K562 (cell line): ENCODE data around the gene ZFP62. TPM values are rescaled to one million over a fixed set of nuclear protein-coding genes. Genes with fewer than 3 reads are reported as not detected.

Experiments
- ATF1 ChIP-seq, 2 experiments: fragments of 450-650 bp in 1 of 2; IDR thresholded peaks; 2 replicates each; pipeline ENCODE4 v1.6.1; 2016; ENCODE audit warnings: missing compliant biosample characterization in 1 of 2, missing genetic modification characterization in 1 of 2
- CBFB ChIP-seq: sonication (generic); formaldehyde crosslinking; IDR thresholded peaks from 2 replicates; pipeline ENCODE4 v1.4.0; 2020; ENCODE audit warnings: mild to moderate bottlenecking, missing genetic modification reagents
- ELF1 ChIP-seq: fragments of 200-800 bp; sonication (Bioruptor generic); IDR thresholded peaks from 2 replicates; pipeline ENCODE4 v1.6.1; 2016; ENCODE audit warnings: missing genetic modification characterization, missing compliant biosample characterization
- ETS1 ChIP-seq: conservative IDR thresholded peaks from 2 replicates; pipeline ENCODE4 v1.6.1; 2011; ENCODE audit warnings: low read depth, mild to moderate bottlenecking, low read length; ENCODE audit not compliant: control insufficient read depth
- MGA ChIP-seq: fragments of 450-650 bp; IDR thresholded peaks from 2 replicates; pipeline ENCODE4 v1.6.1; 2016; ENCODE audit warnings: mild to moderate bottlenecking, moderate library complexity
- POLR2H ChIP-seq: IDR thresholded peaks from 2 replicates; pipeline ENCODE4 v1.6.1; 2016; ENCODE audit warnings: missing genetic modification characterization, low read depth, mild to moderate bottlenecking, control low read depth, missing compliant biosample characterization, moderate library complexity
- SLC30A9 ChIP-seq: fragments of 250-450 bp; sonication (Bioruptor Pico); IDR thresholded peaks from 2 replicates; pipeline ENCODE4 v1.8.0; 2022; ENCODE audit warnings: mild to moderate bottlenecking, moderate library complexity
- TBP ChIP-seq: optimal IDR thresholded peaks from 2 replicates; pipeline ENCODE3; 2011; ENCODE audit warnings: low read depth, low read length, improper control_type of control experiment
- TEAD1 ChIP-seq, 2 experiments: fragments of 450-650 bp in 1 of 2; sonication (generic) in 1 of 2; formaldehyde crosslinking; IDR thresholded peaks; 2 replicates each; pipeline versions ENCODE4 v1.4.0 to v1.8.0; 2020 to 2022; ENCODE audit warnings: mild to moderate bottlenecking in 2 of 2, missing genetic modification reagents in 1 of 2
- ZFP36 ChIP-seq: fragments of 150-350 bp; IDR thresholded peaks from 2 replicates; pipeline ENCODE4 v1.6.1; 2018; ENCODE audit warnings: low read length, low read depth; ENCODE audit not compliant: partially characterized antibody
- ZFPM2 ChIP-seq: fragments of 250-450 bp; sonication (Bioruptor Pico); IDR thresholded peaks from 2 replicates; pipeline ENCODE4 v1.5.1; 2022; ENCODE audit warnings: mild to moderate bottlenecking
- ZNF584 ChIP-seq: fragments of 200-800 bp; sonication (Bioruptor generic); IDR thresholded peaks from 2 replicates; pipeline ENCODE4 v1.6.1; 2016; ENCODE audit warnings: low read depth, mild to moderate bottlenecking, missing genetic modification characterization, missing compliant biosample characterization
- polyA plus RNA-seq, 8 experiments: library from polyadenylated mRNA; depleted of rRNA in 4 of 8; stranded (reverse) in 5 of 8; unstranded in 3 of 8; fragments of >200 nt; fragmentation: Nextera tagmentation in 2 of 8; fragmentation: Illumina TruSeq in 1 of 8; extraction: Ambion mirVana in 2 of 8; extraction: Trizol in 1 of 8; gene quantifications; 2 replicates each; pipeline versions ENCODE4 v1.2.1 to v1.2.3, GENCODE V29; 2011 to 2014; ENCODE audit warnings: inconsistent platforms in 1 of 8, missing spikeins in 1 of 8
- total RNA-seq, 7 experiments: library from RNA; depleted of rRNA in 6 of 7; stranded (reverse); fragments of >200 nt in 6 of 7; fragmentation: Illumina TruSeq in 2 of 7; extraction: Trizol in 2 of 7; gene quantifications; 2 replicates each; pipeline versions ENCODE4 v1.2.1 to v1.2.3, GENCODE V29; 2011 to 2021; ENCODE audit warnings: low replicate concordance in 1 of 7

ZFP62 gene
- total and polyA plus RNA-seq, 9 of the 15 experiments (the other 6 are each of a cell fraction or from before 2014, with no cell fraction given): 12.2 to 37.5 (median 25.0) TPM

DNA sequence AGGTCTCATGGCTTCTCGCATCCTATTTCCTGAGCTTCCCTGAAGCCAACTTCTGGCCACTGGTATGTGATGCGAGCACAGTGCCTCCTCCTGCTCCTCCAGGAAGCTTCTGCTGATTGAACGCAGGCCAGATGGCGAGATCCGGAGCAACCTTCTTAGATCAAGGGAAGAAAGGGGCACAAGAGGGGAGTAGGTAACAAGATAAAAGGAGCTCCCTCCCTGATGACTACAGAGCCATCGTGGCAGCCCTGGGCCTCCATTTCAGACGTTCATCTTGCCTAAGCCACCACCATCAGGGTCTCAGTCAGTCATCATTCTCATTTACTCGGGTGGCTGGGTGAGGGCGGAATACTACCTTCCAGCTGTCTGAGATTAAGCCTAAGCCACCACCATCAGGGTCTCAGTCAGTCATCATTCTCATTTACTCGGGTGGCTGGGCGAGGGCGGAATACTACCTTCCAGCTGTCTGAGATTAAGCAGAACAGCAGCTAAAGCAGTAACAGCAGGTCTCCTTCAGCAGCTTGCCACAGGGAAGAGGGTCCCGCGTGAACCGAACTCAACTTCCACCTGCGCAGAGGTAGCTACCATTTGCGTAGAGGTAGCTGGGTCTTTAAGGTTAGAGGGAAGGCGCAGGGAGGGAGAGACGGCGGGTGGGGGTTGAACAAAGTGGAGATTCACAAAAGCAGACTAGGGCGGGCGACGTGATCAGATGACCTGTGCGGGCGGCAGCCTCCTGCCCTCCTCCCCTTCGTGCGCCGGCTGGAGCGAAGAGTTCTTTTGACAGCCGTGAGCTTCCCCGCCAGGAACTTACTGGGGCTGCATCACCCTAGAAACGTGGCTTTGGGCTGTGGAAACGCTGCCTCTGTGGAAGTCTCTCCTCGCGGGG, 30.6 kb downstream of the ZFP62 start (continued):
- TF ChIP-seq MGA (peak; percentile 94), ETS1 (no peak; the same call in 1 of the 2 replicates), ZNF584 (CRISPR knock-in tag) (no peak), ELF1 (tag) (no peak), POLR2H (tag) (peak; percentile 70; the same call in 1 of the 2 replicates), ZFPM2 (no peak), ATF1 (CRISPR knock-in tag; IDR thresholded peaks at IDR 0.05) (no peak), ATF1 (tag; IDR thresholded peaks at IDR 0.05) (peak; percentile 32; the same call in 1 of the 2 replicates), TEAD1 (CRISPR knock-in tag; IDR thresholded peaks at IDR 0.05) (no peak), CBFB (CRISPR knock-in tag) (no peak), ZFP36 (peak; percentile 31), SLC30A9 (CRISPR knock-in tag) (no peak), TBP (peak; percentile 62)
